Measurements from ENCODE around the gene C16orf78.
A peak's percentile ranks its signal among the peaks of the same experiment; 100 is the strongest.

C16orf78 gene, protein sequence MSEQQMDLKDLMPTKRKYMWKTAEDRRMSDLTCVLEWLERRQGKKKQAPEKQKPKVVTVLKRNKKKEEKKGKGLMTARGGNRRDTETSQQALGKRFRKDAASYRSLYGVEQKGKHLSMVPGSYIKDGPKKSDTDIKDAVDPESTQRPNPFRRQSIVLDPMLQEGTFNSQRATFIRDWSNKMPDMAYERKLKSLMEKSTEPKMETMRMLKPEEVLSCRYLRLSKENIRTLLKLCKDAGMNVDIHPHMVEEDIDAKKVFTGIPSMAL

DNA sequence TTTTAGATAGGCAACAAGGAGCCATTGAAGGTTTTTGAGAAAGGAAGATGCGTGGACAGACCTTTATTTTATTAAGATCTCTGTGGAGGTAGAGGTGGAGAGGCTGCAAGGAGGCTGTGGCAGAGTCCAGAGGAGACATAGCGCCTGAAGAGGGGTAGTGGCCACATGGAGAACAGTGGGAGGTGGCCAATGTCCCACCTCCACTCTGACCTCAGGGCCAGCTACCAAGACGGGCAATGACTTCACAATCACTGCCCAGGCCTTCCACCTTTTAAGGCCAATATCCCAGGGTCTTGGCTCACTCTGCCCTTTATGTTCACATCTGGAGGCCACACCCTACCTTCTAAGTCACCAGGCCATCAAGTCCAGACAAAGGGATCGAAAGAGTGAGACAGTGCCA, at the start of gene C16orf78:
Gene C16orf78, plus strand, starts transcription at position 301 of the 400 bp plus-strand sequence. CDS start 136 bp downstream, outside the sequence.
- no peak for DNase-seq

DNA sequence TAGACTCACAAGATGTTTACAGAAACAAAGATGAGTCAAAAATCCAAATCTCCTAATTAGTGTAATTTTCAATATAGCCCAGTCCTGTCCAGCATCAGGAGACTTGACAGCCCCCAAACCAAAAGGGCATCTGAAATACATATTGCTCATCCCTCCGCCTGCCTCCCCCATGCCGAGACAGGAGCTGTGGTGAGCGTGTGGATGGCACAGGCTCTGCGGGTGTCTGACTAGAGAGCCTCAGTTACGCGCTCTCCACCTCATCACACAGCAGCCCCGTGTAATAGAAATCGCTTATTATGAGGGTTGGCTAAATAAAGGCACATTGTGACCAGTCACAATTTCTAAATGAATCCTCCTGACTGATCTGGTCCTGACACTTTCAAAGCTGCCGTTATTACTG, 48.9 kb upstream of the C16orf78 start:
- DNase-seq = no peak

DNA sequence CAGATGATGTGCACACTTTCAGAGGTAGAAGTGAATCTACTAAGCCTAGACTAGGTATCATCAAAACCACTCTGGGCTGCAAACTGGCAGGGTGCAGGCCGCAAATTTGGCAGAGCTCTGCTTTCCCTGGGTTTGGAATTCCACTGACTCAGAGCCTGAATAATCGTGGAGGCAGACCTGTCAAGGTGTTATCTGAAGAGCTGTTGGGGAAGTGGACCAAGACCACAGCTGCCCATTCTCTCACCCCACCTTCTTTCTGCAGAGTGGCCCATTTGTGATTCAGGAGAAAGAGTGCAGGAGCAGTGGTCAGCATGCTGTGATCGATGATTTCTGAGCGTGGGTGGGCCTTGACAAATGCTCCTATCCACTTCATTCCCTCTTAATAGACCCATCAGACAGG, 46.1 kb upstream of the C16orf78 start:
- DNase-seq = no peak

DNA sequence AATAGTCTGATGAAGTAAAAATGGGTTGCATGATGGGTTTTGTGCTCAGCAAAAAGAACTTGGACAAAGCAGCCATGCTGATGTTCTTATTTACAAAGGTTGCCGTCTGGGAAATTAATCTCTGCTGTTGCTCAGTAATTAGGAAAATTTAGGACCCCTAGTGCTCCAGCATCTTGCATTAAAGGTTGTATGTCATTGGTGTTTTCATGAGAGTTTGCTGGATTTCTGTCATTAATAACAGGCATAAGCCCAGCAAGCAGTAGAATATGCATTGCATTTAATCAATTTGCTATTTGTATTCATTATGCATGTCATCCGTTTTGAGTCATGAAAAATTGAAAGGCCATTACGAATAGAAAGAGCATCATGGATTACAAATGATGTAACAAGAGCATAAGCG, 45.3 kb upstream of the C16orf78 start:
- DNase-seq = no peak

DNA sequence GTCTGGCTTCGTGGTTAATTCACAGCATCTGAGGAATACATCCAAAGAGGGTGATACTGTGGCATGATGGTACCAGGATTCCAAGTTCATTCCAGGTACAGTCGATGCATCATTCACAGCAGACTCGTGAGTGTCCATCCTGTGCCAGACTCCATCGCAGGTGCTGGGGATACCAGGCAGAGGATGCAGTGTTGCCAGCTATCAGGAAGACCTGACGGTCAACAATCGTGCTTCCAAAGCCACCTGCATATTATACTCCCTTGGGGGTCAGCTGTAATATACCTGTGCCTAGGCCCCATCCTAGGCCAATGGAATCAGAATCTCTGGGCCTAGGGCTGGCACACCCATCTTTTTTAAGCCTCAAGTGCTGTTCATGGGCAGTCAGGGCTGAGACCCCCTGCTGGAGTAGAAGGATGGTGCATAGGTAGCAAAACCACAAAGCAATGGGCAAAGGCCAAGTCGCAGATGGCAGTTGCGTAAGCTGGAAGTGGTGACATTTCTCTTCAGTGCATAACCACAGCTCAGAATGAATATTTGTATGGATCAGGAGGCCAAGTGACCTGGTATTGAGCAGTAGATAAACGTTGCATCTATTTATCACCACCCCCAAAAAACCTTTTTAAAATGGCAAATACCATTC, 42.9 kb upstream of the C16orf78 start:
- peak; percentile 5 for DNase-seq

DNA sequence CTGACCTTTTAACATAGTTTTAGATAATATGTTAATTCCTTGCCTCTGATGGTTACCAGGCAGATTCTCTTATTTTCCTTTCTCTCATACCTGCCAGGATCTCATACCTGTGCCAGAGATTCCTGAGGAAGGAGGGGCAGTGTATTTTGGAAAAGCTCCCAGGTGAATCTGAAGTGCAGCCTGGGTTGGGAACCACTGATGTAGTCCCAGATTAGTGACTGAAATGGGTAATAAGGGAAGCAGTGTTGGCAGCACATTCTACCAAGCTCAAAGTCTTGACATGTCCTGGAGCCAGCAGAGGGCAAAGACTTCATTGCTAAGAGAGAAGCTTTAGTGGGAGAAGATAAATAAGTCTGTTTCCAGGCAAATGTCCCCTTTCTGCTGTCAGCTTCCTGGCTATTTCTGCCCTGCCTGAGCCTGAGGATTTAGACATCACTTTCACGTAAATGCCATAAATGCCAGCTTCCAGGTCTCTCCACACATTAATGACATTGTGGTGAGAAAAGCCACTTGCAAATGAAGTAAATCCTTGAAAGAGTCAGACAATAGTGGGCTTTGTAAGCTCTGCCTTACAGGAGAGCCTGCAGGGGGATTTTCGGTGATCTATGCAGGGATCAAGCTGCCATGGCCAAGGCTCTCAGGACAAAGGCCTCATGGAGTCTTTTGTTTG, 40.9 kb upstream of the C16orf78 start:
- no peak for DNase-seq

DNA sequence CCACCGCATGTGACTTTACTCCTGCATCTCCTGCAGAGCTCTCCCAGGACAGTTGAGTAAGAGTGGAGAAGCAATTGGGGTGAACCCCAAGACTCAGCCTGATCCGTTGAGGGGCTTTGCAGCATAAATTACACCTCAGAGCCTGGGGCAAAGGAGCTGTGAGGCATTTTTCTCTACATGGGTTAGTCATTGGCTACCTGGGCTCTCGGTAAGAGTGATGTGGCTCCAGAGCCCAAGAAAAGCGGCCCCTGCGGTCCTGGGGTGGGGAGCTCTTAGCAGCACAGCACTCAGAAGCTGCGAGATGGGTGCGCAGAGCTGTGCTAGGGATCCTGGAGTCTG, 40.4 kb upstream of the C16orf78 start:
- DNase-seq = no peak

DNA sequence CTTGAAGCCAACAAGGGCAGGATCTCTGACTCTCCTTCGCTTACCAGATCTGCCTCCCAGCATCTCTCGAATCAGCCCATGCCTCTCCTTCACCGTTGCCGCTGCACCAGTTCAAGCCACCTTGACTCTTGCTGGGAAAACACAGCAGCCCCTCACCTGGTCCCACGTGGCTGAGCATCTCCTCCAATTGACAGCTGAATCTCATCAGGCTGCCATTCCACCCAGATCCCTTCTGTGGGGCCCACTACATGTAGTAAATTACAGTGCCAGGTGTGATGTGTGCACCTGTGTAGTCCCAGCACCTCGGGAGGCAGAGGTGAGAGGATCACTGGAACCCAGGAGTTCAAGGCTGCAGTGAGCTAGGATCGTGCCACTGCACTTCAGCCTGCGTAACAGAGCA, 37.8 kb upstream of the C16orf78 start:
- DNase-seq = no peak

DNA sequence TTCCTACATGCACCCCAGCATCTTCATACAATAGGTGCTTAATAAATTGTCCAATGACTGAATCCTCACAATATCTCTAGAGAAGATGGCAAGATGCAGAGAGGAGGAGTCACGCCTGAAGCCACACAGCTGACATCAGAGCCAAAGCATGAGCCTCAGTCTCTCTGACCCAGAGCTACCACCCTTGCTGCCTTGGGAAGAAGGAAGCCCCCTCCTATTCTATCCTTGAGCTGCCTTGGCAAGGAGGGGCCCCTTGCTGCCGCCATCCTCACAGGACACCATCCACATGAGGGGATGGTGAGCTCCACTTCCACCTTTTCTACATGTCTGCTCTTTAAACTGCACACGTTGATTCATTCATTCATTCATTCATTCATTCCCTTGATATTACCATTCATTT, 37.0 kb upstream of the C16orf78 start:
- no peak for DNase-seq

DNA sequence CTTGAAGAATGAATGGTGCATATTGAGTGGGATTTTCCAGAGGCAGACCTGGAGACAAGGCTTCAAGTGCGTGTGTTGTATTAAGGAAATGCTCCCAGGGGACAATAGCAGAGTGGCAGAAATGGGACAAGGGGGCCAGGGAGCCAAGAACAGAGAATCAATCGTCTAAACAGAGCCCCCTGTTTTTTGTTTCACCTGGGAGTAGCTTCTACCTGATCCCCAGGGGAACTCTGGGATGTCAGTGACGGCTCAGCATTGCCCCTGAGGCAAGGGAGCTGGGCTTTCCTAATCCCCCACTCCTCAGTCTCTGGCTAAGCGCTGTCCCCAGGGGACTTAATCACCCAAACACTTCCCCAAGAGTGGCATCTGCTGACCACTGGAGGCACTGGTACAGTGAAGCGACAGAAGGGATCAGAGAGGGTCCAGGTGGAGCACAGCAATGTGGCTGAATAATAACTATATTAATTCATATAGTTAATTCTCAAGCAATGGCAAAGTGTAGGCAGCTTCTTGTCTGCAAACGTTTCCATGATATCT, 35.7 kb upstream of the C16orf78 start:
- DNase-seq = peak; percentile 92

DNA sequence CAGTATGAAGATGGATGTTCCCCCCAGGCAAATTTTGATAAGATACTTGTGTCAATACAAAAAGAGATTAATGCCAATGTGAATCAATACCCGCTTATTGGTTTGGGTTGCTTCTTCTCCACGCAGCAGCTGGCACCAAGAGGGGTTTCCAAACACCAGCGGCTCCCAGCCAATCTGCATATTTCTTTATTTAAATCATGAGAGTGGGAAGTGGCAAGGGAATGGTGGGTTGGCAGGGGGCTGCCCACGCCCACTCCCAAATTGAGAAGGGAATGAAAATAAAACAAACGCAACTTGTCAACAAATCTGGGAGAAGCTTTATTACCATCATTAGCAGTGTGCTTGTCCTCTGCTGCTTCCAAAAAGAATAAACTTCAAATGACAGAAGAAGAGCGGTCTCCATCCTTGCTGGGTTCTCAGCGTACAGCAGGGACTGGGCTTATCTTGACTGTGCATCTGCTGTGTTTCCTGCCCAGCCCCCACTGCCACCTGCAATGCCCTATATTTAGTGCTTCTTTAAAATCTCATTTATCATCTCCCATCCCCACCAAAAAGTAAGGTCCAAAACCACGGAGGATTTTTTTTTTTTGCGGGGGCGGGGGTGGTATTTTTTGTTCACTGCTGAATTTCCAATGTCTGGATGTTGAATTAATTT, 34.9 kb upstream of the C16orf78 start:
- peak; percentile 43 for DNase-seq

DNA sequence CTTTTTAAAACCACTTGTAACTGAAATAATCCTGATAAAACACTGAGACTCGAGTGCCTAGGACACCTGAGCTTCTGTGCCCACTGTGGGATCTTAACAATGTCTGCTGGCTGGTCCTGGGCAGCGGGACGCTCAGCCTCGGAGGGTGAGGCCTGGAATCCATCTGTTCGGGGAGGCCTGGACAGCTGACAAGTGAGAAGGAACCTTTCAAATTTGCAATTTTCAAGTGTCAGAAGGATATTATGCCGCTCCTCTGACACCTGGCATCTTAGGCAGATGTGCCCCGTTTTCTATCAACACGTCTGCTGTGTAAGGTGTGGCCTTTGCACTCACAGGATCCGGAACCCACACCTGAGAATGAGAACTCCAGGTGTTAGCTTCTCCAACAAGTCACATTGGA, 33.1 kb upstream of the C16orf78 start:
- no peak for DNase-seq

DNA sequence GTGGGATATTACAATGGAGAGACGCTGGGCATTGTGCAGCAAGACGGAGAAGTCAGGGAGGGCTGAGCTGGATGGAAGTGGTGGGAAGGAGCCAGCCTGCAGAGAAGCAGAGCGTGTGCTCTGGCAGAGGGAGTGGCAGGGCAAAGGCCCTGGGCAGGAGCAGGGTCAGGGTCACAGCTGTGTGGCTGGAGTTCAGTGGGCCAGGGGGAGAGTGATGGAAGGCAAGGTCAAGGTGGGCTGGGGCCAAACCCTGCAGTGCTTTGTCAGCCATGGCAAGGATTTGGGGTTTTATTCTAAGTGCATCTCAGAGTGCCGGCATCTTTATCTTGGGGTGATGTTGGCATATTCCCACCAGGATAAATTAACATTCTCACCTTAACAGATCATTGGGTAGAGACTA, 31.9 kb upstream of the C16orf78 start:
- DNase-seq = no peak

DNA sequence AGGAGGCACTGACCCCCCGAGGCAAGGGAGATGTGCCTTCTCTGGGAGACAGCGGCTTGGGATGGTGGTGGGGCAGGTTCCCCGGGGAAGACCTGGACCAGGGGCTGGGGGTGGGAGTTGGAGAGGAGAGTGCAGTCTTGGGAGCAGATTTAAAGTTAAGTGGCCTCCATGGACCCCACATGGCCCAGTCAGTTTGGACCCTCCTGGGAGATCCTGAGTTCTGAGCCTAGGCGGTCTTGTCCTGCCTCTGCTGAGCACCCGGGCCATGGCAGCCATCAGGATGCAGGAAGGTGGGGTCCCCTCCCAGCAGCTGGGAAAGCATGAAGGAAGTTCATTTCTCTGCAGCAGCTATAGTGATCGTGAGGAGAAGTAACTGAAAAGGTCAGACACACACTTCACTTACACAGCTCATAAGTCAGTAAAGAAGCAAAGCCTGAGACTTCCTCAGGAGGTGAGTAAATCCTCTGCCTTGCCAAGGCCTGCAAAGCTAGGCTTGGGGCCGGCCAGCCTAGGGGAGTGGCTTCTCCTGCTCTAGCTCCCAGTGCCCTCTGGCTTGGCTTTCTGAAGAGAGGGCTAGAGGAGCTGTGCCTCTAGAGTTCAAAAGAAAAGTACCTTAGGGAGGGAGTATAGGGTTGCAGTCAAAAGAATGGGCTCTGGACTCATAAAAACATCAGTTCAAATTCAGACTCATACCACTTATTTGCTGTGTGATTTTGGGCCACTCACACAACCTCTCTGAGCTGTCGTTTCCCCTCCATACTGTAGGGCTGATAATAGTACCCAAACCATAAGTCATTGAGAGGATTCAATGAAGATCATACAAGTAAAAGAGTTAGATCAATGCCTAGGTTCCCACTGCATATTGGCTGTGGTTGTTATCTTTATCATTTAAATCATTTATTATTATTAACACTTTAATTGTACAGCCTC, 31.0 kb upstream of the C16orf78 start:
- DNase-seq = no peak

DNA sequence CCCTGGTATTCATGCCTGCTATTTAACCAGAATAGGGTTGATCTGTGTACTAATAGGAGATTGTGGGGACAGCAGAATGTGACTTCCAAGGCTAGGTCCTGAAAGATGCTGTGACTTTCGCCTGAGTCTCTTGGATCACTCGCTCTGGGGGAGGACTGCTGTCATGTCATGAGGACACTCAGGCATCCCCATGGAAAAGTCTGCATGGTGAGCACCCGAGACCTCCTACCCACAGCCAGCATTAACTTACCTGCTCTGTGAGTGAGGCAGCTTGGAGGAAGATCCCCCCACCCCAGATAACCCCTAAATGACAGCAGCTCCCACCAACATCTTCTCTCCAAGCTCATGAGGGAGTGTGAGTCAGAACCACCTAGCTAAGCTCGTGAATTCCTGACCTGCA, 30.3 kb upstream of the C16orf78 start:
- DNase-seq = no peak

DNA sequence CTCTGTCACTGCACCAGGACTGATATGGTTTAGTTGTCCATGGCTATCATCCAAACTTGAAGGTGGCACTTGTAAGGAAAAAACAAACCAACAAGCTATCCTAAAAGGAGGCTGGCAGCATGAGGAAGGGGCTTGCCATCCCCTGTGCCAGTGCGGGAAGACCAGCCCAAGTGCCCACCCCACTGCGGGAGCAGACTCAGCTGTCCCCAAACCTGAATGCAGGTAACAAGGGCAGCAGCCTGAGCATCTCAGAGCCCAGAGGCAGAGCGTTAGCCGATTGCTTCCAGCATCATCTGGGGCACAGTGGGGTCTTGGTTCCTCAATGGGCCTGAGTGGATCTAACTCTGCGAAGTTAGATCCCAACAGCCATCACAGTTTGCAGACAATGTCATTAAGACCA, 29.2 kb upstream of the C16orf78 start:
- no peak for DNase-seq

DNA sequence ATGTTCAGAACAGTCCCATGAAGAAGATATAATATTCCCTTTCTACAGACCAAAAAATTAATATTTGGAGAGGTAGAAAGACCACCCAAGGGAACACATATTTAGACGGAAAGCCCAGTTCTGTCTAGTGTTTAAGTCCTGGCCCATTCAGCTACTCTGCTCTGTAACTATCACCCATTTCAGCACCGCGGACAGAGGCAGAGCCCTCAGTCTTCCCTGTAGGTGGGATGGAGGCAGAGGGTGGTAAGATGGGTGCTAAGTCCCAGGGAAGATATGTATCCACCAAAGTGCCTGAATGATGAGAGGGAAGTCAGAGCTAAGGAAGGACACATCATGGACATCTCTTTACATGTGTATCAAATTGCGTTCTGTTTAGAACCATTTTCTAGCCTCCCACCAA, 27.8 kb upstream of the C16orf78 start:
- no peak for DNase-seq

DNA sequence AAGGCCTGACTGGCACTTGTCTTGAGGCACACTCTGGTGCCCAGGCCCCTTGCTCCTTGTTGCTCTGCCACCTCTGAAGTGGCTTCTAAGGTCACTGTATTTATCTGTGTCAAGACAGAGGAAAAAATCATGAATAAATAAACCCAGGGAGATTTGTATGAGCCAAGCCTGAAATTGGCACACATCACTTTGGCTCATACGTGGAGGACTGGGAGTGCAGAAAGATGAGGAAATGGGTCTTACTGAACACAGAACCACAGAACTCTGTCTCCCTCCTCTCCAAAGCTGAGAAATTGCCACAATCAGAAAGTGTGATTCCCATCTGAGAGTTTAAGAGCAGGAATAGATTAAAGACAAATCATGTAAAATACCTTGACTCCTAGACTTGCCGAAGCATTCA, 27.1 kb upstream of the C16orf78 start:
- no peak for DNase-seq

DNA sequence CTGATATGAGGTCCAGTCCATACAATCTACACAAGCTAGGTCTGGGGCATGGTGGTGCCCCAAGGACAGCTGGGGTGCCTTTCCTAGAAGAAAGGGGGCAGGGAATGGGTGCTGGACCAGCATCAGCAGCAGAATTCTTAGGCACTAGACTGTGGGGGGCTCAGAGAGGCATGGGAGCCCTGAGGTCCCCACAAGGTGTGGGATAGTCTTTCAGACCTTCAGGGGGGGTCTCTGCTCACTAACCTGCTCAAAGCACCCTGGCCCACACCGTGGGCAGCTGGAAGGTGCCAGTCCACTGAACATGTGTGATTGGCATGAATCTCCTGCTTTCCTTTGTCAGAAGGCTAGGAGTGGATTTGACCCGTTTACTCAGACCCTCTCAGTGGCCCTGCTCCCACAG, 26.1 kb upstream of the C16orf78 start:
- DNase-seq = no peak

DNA sequence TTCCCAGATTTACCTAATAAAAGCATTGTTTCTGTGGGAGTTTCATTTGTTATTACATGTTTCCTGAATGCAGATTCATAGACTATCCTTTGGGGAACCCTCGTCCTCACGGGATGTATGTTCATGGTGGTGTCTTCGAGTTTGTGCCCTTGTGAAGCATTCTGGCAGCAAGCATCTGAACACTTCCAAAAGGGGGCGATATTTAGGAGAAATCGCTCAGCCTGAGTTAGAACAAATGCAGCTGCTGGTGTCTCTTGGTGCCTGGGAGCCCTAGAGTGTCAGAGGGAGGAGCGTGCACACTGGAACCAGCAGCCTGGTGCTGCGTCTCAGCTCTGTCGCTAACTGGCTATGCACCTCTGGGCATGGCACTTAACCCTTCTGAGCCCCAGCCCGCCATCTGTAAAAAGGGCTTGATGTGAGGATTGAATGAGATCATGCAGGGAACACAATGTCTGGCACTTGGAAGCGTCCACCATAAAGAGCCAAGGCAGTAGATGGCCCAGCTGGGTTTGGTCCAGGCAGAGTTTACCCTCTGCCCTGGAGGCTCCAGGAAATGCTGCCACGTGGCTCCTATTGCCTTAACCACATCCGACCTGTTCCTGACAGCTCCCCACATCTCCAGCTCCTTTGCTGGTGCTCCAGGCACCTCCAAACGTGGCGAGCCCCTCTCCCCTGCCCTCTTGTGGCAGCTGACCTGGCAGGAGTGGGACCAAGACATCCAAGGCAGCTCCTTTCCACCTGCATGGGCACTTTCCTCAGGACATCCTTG, 25.0 kb upstream of the C16orf78 start:
- peak; percentile 31 for DNase-seq

DNA sequence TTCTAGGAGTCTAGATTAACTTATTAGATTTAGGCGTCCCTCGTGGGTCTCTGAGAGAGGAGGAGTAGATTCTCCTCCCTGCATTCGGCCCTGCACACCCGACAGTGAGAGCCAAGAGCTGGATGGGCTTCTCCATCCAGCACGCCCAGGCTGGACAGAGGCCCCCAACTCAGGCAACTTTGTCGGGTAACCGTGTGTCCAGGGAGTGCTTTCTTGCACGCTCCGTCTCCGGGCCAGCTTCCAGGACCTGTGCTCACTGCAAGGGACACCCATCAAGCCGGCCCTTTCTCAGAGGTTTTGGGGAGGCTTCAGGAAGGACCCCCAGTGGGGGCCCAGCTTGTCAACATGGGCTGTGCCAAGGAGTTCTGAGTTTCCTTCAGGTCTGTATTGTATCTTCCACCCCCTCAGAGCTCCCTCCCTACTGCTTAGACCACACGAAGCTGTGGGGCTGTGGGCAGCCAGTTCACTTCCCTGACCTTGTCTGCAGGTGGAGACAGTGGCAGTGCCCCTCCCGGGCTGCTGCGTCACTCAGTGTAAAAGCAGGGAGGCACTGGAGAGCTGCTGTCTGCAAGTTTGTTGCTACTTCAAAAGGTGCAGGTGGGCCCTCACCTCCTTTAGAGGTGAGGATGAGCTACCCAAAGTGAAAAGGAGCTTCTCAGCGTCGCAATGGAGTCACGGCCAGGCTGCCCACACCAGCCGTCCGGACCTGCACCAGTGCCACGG, 24.0 kb upstream of the C16orf78 start:
- peak; percentile 42 for DNase-seq

All from NCI-H82 (cell line).